ENCODE results near the gene CCDC3. TPM values are rescaled to one million over a fixed set of nuclear protein-coding genes. Genes with fewer than 3 reads are reported as not detected.

CCDC3 gene
- total and polyA plus RNA-seq, 2 of the 8 experiments (the other 6 are each of a cell fraction or from before 2014, with no cell fraction given) = 3.4 to 3.7 TPM

DNA sequence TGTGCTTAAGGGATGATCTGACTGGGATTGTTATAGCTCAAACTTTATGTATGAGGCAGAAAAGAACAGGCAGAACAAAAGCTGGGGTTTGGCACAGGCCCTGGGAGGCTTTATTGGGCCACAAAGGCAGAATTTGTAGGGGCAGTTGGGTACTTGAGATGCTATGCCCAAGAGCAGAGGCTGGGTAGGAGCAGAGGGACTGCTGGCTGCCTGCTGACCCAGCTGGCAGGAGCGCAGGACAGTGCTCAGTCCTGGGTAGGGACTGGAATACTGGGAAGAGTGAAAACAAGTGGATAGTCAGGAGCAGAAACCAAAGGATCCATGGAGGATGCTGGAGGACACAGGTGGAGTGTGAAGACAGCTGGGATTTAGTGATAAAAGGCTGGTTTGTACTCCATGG is 75.7 kb downstream of the CCDC3 start (continued):
- TF ChIP-seq, protein P1, sequence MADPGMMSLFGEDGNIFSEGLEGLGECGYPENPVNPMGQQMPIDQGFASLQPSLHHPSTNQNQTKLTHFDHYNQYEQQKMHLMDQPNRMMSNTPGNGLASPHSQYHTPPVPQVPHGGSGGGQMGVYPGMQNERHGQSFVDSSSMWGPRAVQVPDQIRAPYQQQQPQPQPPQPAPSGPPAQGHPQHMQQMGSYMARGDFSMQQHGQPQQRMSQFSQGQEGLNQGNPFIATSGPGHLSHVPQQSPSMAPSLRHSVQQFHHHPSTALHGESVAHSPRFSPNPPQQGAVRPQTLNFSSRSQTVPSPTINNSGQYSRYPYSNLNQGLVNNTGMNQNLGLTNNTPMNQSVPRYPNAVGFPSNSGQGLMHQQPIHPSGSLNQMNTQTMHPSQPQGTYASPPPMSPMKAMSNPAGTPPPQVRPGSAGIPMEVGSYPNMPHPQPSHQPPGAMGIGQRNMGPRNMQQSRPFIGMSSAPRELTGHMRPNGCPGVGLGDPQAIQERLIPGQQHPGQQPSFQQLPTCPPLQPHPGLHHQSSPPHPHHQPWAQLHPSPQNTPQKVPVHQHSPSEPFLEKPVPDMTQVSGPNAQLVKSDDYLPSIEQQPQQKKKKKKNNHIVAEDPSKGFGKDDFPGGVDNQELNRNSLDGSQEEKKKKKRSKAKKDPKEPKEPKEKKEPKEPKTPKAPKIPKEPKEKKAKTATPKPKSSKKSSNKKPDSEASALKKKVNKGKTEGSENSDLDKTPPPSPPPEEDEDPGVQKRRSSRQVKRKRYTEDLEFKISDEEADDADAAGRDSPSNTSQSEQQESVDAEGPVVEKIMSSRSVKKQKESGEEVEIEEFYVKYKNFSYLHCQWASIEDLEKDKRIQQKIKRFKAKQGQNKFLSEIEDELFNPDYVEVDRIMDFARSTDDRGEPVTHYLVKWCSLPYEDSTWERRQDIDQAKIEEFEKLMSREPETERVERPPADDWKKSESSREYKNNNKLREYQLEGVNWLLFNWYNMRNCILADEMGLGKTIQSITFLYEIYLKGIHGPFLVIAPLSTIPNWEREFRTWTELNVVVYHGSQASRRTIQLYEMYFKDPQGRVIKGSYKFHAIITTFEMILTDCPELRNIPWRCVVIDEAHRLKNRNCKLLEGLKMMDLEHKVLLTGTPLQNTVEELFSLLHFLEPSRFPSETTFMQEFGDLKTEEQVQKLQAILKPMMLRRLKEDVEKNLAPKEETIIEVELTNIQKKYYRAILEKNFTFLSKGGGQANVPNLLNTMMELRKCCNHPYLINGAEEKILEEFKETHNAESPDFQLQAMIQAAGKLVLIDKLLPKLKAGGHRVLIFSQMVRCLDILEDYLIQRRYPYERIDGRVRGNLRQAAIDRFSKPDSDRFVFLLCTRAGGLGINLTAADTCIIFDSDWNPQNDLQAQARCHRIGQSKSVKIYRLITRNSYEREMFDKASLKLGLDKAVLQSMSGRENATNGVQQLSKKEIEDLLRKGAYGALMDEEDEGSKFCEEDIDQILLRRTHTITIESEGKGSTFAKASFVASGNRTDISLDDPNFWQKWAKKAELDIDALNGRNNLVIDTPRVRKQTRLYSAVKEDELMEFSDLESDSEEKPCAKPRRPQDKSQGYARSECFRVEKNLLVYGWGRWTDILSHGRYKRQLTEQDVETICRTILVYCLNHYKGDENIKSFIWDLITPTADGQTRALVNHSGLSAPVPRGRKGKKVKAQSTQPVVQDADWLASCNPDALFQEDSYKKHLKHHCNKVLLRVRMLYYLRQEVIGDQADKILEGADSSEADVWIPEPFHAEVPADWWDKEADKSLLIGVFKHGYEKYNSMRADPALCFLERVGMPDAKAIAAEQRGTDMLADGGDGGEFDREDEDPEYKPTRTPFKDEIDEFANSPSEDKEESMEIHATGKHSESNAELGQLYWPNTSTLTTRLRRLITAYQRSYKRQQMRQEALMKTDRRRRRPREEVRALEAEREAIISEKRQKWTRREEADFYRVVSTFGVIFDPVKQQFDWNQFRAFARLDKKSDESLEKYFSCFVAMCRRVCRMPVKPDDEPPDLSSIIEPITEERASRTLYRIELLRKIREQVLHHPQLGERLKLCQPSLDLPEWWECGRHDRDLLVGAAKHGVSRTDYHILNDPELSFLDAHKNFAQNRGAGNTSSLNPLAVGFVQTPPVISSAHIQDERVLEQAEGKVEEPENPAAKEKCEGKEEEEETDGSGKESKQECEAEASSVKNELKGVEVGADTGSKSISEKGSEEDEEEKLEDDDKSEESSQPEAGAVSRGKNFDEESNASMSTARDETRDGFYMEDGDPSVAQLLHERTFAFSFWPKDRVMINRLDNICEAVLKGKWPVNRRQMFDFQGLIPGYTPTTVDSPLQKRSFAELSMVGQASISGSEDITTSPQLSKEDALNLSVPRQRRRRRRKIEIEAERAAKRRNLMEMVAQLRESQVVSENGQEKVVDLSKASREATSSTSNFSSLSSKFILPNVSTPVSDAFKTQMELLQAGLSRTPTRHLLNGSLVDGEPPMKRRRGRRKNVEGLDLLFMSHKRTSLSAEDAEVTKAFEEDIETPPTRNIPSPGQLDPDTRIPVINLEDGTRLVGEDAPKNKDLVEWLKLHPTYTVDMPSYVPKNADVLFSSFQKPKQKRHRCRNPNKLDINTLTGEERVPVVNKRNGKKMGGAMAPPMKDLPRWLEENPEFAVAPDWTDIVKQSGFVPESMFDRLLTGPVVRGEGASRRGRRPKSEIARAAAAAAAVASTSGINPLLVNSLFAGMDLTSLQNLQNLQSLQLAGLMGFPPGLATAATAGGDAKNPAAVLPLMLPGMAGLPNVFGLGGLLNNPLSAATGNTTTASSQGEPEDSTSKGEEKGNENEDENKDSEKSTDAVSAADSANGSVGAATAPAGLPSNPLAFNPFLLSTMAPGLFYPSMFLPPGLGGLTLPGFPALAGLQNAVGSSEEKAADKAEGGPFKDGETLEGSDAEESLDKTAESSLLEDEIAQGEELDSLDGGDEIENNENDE (IDR thresholded peaks at IDR 0.05; ENCODE audit: insufficient replicate concordance, low read length) = no peak
- TF ChIP-seq GABPA (IDR thresholded peaks at IDR 0.05; ENCODE audit: borderline replicate concordance, insufficient read depth, low read length) (no peak), RNF2 (IDR thresholded peaks at IDR 0.05; ENCODE audit: borderline replicate concordance, low read depth, low read length, missing control alignments, poor library complexity, severe bottlenecking) (no peak), BRCA1 (IDR thresholded peaks at IDR 0.05; ENCODE audit: low read depth, low read length) (no peak)

All from H1 (cell line).